Natural killer cell (primary cell): Measurements from ENCODE around the gene CORO7. TPM values are rescaled to one million over a fixed set of nuclear protein-coding genes. Genes with fewer than 3 reads are reported as not detected.

Source experiments
- ATAC-seq, 3 donors: fragments of 150-1000 bp in 2 of 3; fragments of 200-7000 bp in 1 of 3; cut with Tn5 transposase; 1 replicate in 1 of 3; 2 replicates in 2 of 3; pipeline ENCODE4 v1.10.0; 2021; ENCODE audit warnings: mild to moderate bottlenecking in 2 of 3, moderate library complexity in 2 of 3
- DNase-seq, 2 donors: peaks; one replicate each; pipeline versions ENCODE4 v3.0.0 to v3.0.0-alpha.2; 2013 to 2021; ENCODE audit warnings: mixed read lengths in 1 of 2
- H3K27ac ChIP-seq: one replicate; pipeline ENCODE4 v1.5.1; 2013; ENCODE audit warnings: mild to moderate bottlenecking, low read length
- H3K27me3 ChIP-seq: one replicate; pipeline ENCODE4 v1.6.1; 2013; ENCODE audit warnings: low read length; ENCODE audit not compliant: control insufficient read depth, insufficient read depth
- H3K36me3 ChIP-seq: one replicate; pipeline ENCODE4 v1.6.1; 2013; ENCODE audit warnings: low read length; ENCODE audit not compliant: control insufficient read depth, insufficient read depth
- H3K4me1 ChIP-seq: one replicate; pipeline ENCODE4 v1.6.1; 2013; ENCODE audit warnings: low read length; ENCODE audit not compliant: control insufficient read depth, insufficient read depth
- H3K4me3 ChIP-seq: one replicate; pipeline ENCODE4 v1.5.1; 2013; ENCODE audit warnings: low read length
- H3K9me3 ChIP-seq: one replicate; pipeline ENCODE4 v1.6.1; 2013; ENCODE audit warnings: low read length; ENCODE audit not compliant: control insufficient read depth, insufficient read depth
- H3K27ac Mint-ChIP-seq, 2 donors: one replicate each; pipeline ENCODE4 v1.8.0; 2022; ENCODE audit warnings: mild to moderate bottlenecking in 2 of 2, mixed read lengths in 2 of 2, moderate library complexity in 1 of 2
- H3K27me3 Mint-ChIP-seq, 2 donors: one replicate each; pipeline ENCODE4 v1.8.0; 2022; ENCODE audit warnings: low read depth in 2 of 2, mixed read lengths in 2 of 2
- H3K36me3 Mint-ChIP-seq: one replicate; pipeline ENCODE4 v1.8.0; 2022; ENCODE audit warnings: mixed read lengths
- H3K4me1 Mint-ChIP-seq, 2 donors: one replicate each; pipeline ENCODE4 v1.8.0; 2022; ENCODE audit warnings: mixed read lengths in 2 of 2
- H3K4me3 Mint-ChIP-seq: one replicate; pipeline ENCODE4 v1.8.0; 2022; ENCODE audit warnings: mild to moderate bottlenecking, moderate library complexity, mixed read lengths
- H3K9me3 Mint-ChIP-seq, 2 donors: one replicate each; pipeline ENCODE4 v1.8.0; 2022; ENCODE audit warnings: mixed read lengths in 2 of 2
- CTCF ChIP-seq: fragments of 200-600 bp; IDR thresholded peaks from one replicate; pipeline ENCODE4 v1.8.0; 2022; ENCODE audit warnings: antibody characterized with exemption
- WGBS: methylation state at CpG from one replicate; pipeline ENCODE4 v1.1.7; 2013; ENCODE audit warnings: missing lambda C conversion rate; ENCODE audit not compliant: insufficient coverage; 5-methylcytosine and 5-hydroxymethylcytosine counted together
- intact Hi-C: fragments of 100-400 bp; cut with micrococcal nuclease; formaldehyde crosslinking; loops from one replicate; pipeline ENCODE4 v1.14.2; 2022
- total RNA-seq, 4 donors: library from RNA; stranded (reverse); fragments of 120-200 nt in 1 of 4; gene quantifications; one replicate each; pipeline versions ENCODE4 v1.2.3 to v1.2.4, GENCODE V29; 2013 to 2022

CORO7 gene
- total RNA-seq, 3 donors from 2014 or later (not counting 1 experiment from before 2014, with no cell fraction given) = 335 to 425 (median 415) TPM

DNA sequence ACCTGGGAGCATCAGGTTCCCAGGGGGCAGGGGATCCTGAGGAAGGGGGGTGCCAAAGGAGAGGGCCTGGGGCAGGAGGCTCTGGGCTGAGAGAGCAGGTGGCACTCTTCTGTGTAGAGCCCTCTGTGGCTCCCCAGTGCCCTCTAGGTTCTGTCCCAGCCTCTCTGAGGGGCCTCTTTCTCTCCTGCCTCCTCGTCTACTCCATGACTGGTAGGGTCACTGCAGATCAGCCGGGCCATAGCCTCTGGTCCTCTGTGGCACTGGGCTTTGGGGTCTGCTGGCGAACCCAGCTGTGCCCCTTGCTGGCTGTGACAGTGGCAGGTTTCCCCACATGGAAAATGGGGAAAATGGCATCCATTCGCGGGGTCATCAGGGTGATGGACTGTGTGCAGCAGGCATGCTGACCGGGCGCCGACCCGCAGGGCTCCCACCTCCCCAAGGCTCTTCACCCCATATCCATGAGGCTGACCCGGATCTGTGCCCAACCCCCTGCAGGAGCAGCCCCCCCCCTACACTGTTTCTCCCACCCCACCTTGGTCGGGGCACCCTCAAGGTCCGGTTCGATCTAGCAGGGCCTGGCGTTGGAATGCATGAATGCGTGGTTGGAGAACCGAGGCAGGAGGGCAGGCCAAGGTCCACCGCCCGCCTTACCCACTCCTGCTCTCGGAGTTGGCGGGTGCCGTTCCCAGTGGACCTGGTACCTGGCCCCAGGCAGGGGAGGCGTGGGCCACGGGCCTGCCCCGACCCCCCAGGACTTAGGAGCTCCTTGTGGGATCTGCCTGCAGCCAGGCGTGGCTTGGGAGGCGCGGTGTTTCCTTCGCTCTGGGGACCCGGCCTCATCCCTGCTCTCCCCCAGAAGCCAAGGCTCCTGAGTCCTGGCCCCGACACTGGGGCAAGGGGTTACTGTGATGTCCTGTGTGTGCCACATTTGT lies 94.0 kb downstream of the CORO7 start:
- no peaks in the 10 kb centered on the region for H3K36me3 ChIP-seq
- Mint-ChIP-seq H3K9me3 (no peaks in the 10 kb centered on the region), H3K27ac (no peak overlapping the region), H3K4me3 (no peak overlapping the region), H3K4me1 (peaks cover 0 to 9% of the 10 kb centered on the region in 2 donors), H3K36me3 (no peaks in the 10 kb centered on the region), H3K27me3 (peaks cover 0 to 4% of the 10 kb centered on the region in 2 donors)
- H3K4me1 ChIP-seq = peaks cover 16% of the 10 kb centered on the region
- H3K27me3 ChIP-seq = peaks cover 2% of the 10 kb centered on the region
- no peaks in the 10 kb centered on the region for H3K9me3 ChIP-seq
- whole genome bisulfite sequencing = 94% methylated on average over 30 of the region's 30 CpGs
- ATAC-seq = no peak
- no peak overlapping the region for H3K4me3 ChIP-seq
- intact Hi-C loops = no loop called here
- TF ChIP-seq CTCF = no peak
- H3K27ac ChIP-seq = no peak overlapping the region
- DNase-seq = no peak

GRCh38 chr16:4321286-4322120 lies 94.9 kb downstream of the CORO7 start:
- intact Hi-C loops = no loop called here
- DNase-seq (no peak), ATAC-seq (no peak)
- Mint-ChIP-seq H3K27me3 (peaks cover 0 to 4% of the 10 kb centered on the region in 2 donors), H3K4me3 (no peak overlapping the region), H3K27ac (no peak overlapping the region), H3K4me1 (peaks cover 0 to 9% of the 10 kb centered on the region in 2 donors), H3K9me3 (no peaks in the 10 kb centered on the region), H3K36me3 (no peaks in the 10 kb centered on the region)
- Histone ChIP-seq H3K27ac (no peak overlapping the region), H3K4me3 (no peak overlapping the region), H3K27me3 (no peaks in the 10 kb centered on the region), H3K36me3 (no peaks in the 10 kb centered on the region), H3K9me3 (no peaks in the 10 kb centered on the region), H3K4me1 (peaks cover 13% of the 10 kb centered on the region)
- TF ChIP-seq CTCF = no peak
- WGBS = 92% methylated on average over 17 of the region's 19 CpGs

- TF ChIP-seq CTCF = no peak
- Histone ChIP-seq H3K27ac (no peak overlapping the region), H3K4me3 (no peak overlapping the region), H3K9me3 (no peaks in the 10 kb centered on the region), H3K27me3 (no peaks in the 10 kb centered on the region), H3K4me1 (peaks cover 16% of the 10 kb centered on the region), H3K36me3 (no peaks in the 10 kb centered on the region)
- intact Hi-C loops = no loop called here
- no peaks in the 10 kb centered on the region for H3K9me3 Mint-ChIP-seq
- H3K4me1 Mint-ChIP-seq = peaks cover 0 to 9% of the 10 kb centered on the region in 2 donors
- DNase-seq (no peak), ATAC-seq (no peak)
- no peaks in the 10 kb centered on the region for H3K36me3 Mint-ChIP-seq
- H3K27ac Mint-ChIP-seq = no peak overlapping the region
- WGBS = 85% methylated on average over 16 of the region's 16 CpGs
- H3K4me3 Mint-ChIP-seq = no peak overlapping the region
- peaks cover 0 to 4% of the 10 kb centered on the region in 2 donors for H3K27me3 Mint-ChIP-seq
Measured at GRCh38 chr16:4320571-4321137, 95.7 kb downstream of the CORO7 start.
